Suprapubic skin (tissue), 4 donors: ENCODE data around the gene LRBA. TPM values are rescaled to one million over a fixed set of nuclear protein-coding genes. Genes with fewer than 3 reads are reported as not detected.

ENCODE experiments used
- DNase-seq, 2 donors: peaks; one replicate each; pipeline ENCODE4 v3.0.0-alpha.2; 2019; ENCODE audit warnings: low spot score in 2 of 2
- H3K27ac ChIP-seq: fragments of 200-600 bp; sonication (generic); one replicate; pipeline ENCODE4 v1.5.1; 2019
- H3K27me3 ChIP-seq: fragments of 200-600 bp; sonication (generic); one replicate; pipeline ENCODE4 v1.5.1; 2019
- H3K36me3 ChIP-seq: fragments of 200-600 bp; sonication (generic); one replicate; pipeline ENCODE4 v1.5.1; 2019
- H3K4me1 ChIP-seq: fragments of 200-600 bp; sonication (generic); one replicate; pipeline ENCODE4 v1.5.1; 2019
- H3K4me3 ChIP-seq: fragments of 200-600 bp; sonication (generic); one replicate; pipeline ENCODE4 v1.5.1; 2019; ENCODE audit warnings: mild to moderate bottlenecking
- H3K9me3 ChIP-seq: fragments of 200-600 bp; sonication (generic); one replicate; pipeline ENCODE4 v1.5.1; 2019
- CTCF ChIP-seq, 2 donors: fragments of 200-600 bp in 1 of 2; fragments of 450-650 bp in 1 of 2; sonication (generic) in 1 of 2; IDR thresholded peaks; one replicate each; pipeline ENCODE4 v1.5.1; 2016 to 2019; ENCODE audit warnings: antibody characterized with exemption in 2 of 2, mild to moderate bottlenecking in 1 of 2, moderate library complexity in 1 of 2
- EP300 ChIP-seq: sonication (generic); formaldehyde crosslinking; IDR thresholded peaks from one replicate; pipeline ENCODE4 v1.6.1; 2017; ENCODE audit warnings: antibody characterized with exemption
- POLR2A ChIP-seq, 2 donors: fragments of 450-650 bp; IDR thresholded peaks; one replicate each; pipeline ENCODE4 v1.6.1; 2017; ENCODE audit warnings: antibody characterized with exemption in 2 of 2, mild to moderate bottlenecking in 2 of 2, moderate library complexity in 2 of 2
- POLR2AphosphoS5 ChIP-seq, 3 donors: sonication (generic); formaldehyde crosslinking; IDR thresholded peaks; one replicate each; pipeline ENCODE4 v1.6.1; 2017; ENCODE audit warnings: antibody characterized with exemption in 3 of 3
- WGBS: methylation state at CpG from one replicate; pipeline ENCODE4 v1.1.5; 2018; 5-methylcytosine and 5-hydroxymethylcytosine counted together
- total RNA-seq, 4 donors: library from RNA; depleted of rRNA; stranded (reverse); fragments of >200 nt; gene quantifications; one replicate each; pipeline ENCODE4 v1.1.0, GENCODE V29; 2016

Gene LRBA
- total RNA-seq, 4 donors from 2014 or later = 64.6 to 128 (median 81.0) TPM

- WGBS = 83% methylated on average over 8 of the region's 8 CpGs
- no peak for DNase-seq
- Histone ChIP-seq H3K27ac (no peak overlapping the region), H3K27me3 (no peaks in the 10 kb centered on the region), H3K36me3 (peaks cover 39% of the 10 kb centered on the region), H3K9me3 (no peaks in the 10 kb centered on the region), H3K4me1 (no peaks in the 10 kb centered on the region), H3K4me3 (no peak overlapping the region)
- TF ChIP-seq EP300 (no peak), CTCF (IDR thresholded peaks at IDR 0.05) (no peak), POLR2A (IDR thresholded peaks at IDR 0.05) (no peak), POLR2AphosphoS5 (IDR thresholded peaks at IDR 0.05) (no peak)
These were observed 186.9 kb downstream of the LRBA start for GRCh38 chr4:150828159-150828558.

GRCh38 chr4:150827226-150827625 lies 187.9 kb downstream of the LRBA start:
- no peaks in the 10 kb centered on the region for H3K4me1 ChIP-seq
- no peak for DNase-seq
- H3K27ac ChIP-seq = no peak overlapping the region
- H3K36me3 ChIP-seq = peaks cover 39% of the 10 kb centered on the region
- no peaks in the 10 kb centered on the region for H3K9me3 ChIP-seq
- TF ChIP-seq POLR2A (IDR thresholded peaks at IDR 0.05) = no peak
- TF ChIP-seq EP300 = no peak
- no peak for TF ChIP-seq CTCF (IDR thresholded peaks at IDR 0.05)
- TF ChIP-seq POLR2AphosphoS5 (IDR thresholded peaks at IDR 0.05) = no peak
- 100% methylated on average over 1 of the region's 1 CpG for WGBS
- H3K27me3 ChIP-seq = no peaks in the 10 kb centered on the region
- H3K4me3 ChIP-seq = no peak overlapping the region

GRCh38 chr4:150826306-150826705 lies 188.8 kb downstream of the LRBA start:
- H3K4me3 ChIP-seq = no peak overlapping the region
- H3K9me3 ChIP-seq = no peaks in the 10 kb centered on the region
- DNase-seq = no peak
- no peaks in the 10 kb centered on the region for H3K27me3 ChIP-seq
- peaks cover 4% of the 10 kb centered on the region for H3K4me1 ChIP-seq
- peaks cover 39% of the 10 kb centered on the region for H3K36me3 ChIP-seq
- TF ChIP-seq EP300 (no peak), POLR2A (IDR thresholded peaks at IDR 0.05) (no peak), CTCF (IDR thresholded peaks at IDR 0.05) (no peak)
- H3K27ac ChIP-seq = no peak overlapping the region

GRCh38 chr4:150822407-150822806 lies 192.7 kb downstream of the LRBA start:
- peaks cover 4% of the 10 kb centered on the region for H3K4me1 ChIP-seq
- TF ChIP-seq POLR2AphosphoS5 (IDR thresholded peaks at IDR 0.05) (no peak), CTCF (IDR thresholded peaks at IDR 0.05) (no peak), POLR2A (IDR thresholded peaks at IDR 0.05) (no peak)
- no peak for DNase-seq
- H3K27ac ChIP-seq = no peak overlapping the region
- no peaks in the 10 kb centered on the region for H3K9me3 ChIP-seq
- H3K27me3 ChIP-seq = no peaks in the 10 kb centered on the region
- no peak overlapping the region for H3K4me3 ChIP-seq
- WGBS = 92% methylated on average over 5 of the region's 5 CpGs
- peaks cover 27% of the 10 kb centered on the region for H3K36me3 ChIP-seq

GRCh38 chr4:150821641-150822040 lies 193.4 kb downstream of the LRBA start:
- TF ChIP-seq EP300 (no peak), POLR2AphosphoS5 (IDR thresholded peaks at IDR 0.05) (no peak), CTCF (IDR thresholded peaks at IDR 0.05) (no peak), POLR2A (IDR thresholded peaks at IDR 0.05) (no peak)
- Histone ChIP-seq H3K36me3 (peaks cover 23% of the 10 kb centered on the region), H3K27ac (no peak overlapping the region), H3K9me3 (no peaks in the 10 kb centered on the region), H3K27me3 (no peaks in the 10 kb centered on the region), H3K4me3 (no peak overlapping the region), H3K4me1 (peaks cover 4% of the 10 kb centered on the region)
- no peak for DNase-seq
